ENCODE data around the gene MGRN1. TPM values are rescaled to one million over a fixed set of nuclear protein-coding genes. Genes with fewer than 3 reads are reported as not detected.
A peak's percentile ranks its signal among the peaks of the same experiment; 100 is the strongest.

Gene MGRN1
- polyA plus RNA-seq, 3 donors = 35.5 to 42.6 (median 35.8) TPM

GRCh38 chr16:4618645-4619418 lies 5.8 kb upstream of the MGRN1 start:
- no peak for DNase-seq (ENCODE audit: low read depth in 3 of 3, low spot score in 2 of 3)

DNA sequence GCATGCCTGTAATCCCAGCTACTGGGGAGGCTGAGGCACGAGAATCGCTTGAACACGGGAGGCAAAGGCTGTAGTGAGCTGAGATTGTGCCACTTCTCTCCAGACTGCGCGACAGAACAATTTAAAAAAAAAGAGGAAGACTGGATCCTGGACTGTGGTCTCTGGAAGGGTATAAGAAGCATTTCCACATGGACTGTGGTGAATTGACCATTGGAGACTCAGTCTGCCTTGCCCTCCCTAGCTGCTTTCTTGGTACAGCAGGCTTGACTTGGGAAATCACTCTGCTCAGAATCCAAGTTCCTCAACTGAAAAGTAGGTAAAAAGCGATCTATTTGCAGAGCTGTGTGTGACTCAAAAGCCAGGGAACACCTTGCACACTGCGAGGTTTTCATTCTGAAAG lies 1.0 kb upstream of the MGRN1 start:
- no peak for DNase-seq (ENCODE audit: low read depth in 3 of 3, low spot score in 2 of 3)

DNA sequence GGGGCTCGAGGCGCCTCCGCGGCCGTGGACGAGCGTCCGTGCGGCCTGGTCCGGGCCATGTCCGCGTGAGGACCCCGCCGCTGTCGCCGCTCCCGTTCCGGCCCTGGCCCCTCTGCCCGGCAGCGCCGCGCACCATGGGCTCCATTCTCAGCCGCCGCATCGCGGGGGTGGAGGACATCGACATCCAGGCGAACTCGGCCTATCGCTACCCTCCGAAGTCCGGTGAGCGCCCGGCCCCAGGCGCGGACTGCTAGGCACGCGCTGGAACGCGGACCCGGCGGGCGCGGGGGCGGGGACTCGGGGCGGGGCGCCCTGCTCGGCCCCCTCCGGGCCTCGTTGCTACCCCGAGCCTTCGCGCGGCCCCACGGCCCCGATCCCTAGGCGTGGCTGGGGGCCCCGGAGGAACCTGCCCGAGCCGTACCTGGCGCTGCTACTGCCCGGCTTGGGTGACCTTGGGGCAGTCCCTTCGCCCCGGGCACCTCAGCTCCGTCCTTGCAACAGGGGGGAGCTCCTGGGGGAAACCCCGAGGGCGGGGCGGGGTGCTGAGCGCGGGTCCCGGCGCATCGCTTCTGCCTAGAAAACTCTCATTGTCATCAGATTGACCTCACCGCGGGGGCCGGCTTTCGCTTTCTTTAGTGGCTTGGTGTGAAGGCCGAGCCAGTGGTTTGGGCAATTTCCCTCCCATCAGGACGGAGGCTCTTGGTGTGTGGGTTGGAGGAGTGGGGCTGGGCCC lies 367 bp downstream of the MGRN1 start:
- DNase-seq (ENCODE audit: low read depth in 3 of 3, low spot score in 2 of 3) = peak in 2 of 3 donors; percentile 31 to 45

- no peak for DNase-seq (ENCODE audit: low read depth in 3 of 3, low spot score in 2 of 3)
Measured at GRCh38 chr16:4625560-4626159, 1.0 kb downstream of the MGRN1 start.

GRCh38 chr16:4626396-4626795 lies 1.8 kb downstream of the MGRN1 start:
- DNase-seq (ENCODE audit: low read depth in 3 of 3, low spot score in 2 of 3) = no peak

- DNase-seq (ENCODE audit: low read depth in 3 of 3, low spot score in 2 of 3) = no peak
Measured at GRCh38 chr16:4628283-4628682, 3.7 kb downstream of the MGRN1 start.

GRCh38 chr16:4631444-4631843 lies 6.8 kb downstream of the MGRN1 start:
- DNase-seq (ENCODE audit: low read depth in 3 of 3, low spot score in 2 of 3) = no peak

GRCh38 chr16:4633910-4634635 lies 9.4 kb downstream of the MGRN1 start:
- DNase-seq (ENCODE audit: low read depth in 3 of 3, low spot score in 2 of 3) = no peak

DNA sequence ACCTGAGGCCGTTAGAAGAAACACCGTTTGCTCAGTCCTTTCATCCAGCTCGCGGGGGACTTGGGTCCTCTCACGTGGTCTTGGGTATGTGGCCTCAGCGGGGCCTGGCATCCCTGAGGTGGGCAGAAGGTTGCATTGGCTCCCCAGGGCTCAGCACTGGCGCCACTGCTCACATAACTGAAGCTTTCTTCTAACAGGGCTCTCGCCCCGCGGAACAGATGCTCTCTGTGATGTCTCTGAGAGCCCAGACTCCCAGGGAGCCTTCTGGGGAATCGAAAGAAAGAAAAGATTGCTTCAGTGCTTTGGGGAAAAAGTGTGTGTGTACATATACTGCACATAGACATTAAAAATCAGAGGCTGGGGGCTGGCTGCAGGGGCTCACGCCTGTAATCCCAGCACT lies 10.1 kb downstream of the MGRN1 start:
- DNase-seq (ENCODE audit: low read depth in 3 of 3, low spot score in 2 of 3) = no peak

DNA sequence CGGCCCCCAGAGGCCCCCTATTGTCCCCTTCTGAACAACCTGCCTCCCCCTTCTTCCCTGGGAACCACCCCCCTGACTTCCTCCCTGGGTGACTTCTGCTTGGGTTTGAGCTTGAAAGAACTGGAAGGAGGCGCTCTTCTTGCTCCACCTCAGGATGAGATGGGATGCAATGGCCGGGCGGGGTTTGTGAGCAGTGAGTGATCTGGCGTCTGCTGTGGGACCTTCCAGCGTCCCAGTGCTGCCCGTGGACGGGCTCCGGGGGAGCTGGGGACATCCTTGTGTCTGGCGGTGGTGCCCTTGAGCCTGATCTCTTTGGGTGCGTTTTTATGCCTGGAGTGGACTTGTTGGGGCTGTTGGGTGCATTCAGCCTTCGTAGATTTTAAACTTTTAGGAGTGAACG lies 11.6 kb downstream of the MGRN1 start:
- DNase-seq (ENCODE audit: low read depth in 3 of 3, low spot score in 2 of 3) = no peak

- no peak for DNase-seq (ENCODE audit: low read depth in 3 of 3, low spot score in 2 of 3)
Measured at GRCh38 chr16:4637501-4638166, 13.0 kb downstream of the MGRN1 start.

DNA sequence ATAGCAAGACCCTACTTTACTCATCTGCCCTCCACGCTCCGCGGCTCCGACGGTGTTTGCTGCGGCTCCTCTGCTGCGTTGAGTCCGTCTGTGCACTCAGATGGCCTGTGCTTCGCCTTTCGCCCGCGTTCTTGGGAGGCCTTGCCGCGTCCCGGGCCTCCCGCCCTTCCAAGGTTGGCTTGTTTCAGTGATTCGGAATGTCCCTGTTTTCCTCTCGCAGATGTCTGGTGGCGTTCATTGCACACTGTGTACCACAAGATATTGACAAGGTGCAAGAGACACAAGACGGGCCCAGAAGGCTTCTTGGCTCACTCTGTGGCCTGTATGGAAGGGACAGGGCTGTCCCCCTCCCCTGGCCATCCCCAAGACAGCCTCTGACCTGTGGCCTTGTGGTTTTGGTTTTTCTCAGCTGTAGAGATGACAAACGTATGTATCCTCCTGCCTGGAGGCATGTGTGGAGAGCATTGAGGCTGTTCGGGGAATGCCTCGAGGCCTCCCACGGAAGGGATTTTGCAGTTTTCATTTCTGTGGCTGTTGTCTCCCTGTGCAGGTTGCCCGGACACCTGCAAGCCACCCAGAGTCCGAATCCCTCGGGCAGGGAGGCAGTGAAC lies 15.4 kb downstream of the MGRN1 start:
- DNase-seq (ENCODE audit: low read depth in 3 of 3, low spot score in 2 of 3) = no peak

GRCh38 chr16:4640572-4641305 lies 16.1 kb downstream of the MGRN1 start:
- DNase-seq (ENCODE audit: low read depth in 3 of 3, low spot score in 2 of 3) = no peak

DNA sequence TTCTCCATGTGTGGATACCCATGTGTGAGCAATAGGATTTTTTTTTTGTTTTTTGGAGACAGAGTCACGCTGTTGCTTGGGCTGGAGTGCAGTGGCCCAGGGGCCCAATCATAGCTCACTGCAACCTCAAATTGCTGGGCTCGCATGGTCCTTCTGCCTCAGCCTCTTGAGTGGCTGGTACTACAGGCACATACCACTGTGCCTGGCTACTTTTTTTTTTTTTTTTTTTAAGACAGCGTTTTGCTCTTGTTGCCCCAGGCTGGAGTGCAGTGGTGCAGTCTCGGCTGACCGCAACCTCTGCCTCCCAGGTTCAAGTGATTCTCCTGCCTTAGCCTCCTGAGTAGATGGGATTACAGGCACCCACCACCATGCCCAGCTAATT lies 16.7 kb downstream of the MGRN1 start:
- DNase-seq (ENCODE audit: low read depth in 3 of 3, low spot score in 2 of 3) = no peak

- no peak for DNase-seq (ENCODE audit: low read depth in 3 of 3, low spot score in 2 of 3)
Measured at GRCh38 chr16:4641895-4642294, 17.3 kb downstream of the MGRN1 start.

DNA sequence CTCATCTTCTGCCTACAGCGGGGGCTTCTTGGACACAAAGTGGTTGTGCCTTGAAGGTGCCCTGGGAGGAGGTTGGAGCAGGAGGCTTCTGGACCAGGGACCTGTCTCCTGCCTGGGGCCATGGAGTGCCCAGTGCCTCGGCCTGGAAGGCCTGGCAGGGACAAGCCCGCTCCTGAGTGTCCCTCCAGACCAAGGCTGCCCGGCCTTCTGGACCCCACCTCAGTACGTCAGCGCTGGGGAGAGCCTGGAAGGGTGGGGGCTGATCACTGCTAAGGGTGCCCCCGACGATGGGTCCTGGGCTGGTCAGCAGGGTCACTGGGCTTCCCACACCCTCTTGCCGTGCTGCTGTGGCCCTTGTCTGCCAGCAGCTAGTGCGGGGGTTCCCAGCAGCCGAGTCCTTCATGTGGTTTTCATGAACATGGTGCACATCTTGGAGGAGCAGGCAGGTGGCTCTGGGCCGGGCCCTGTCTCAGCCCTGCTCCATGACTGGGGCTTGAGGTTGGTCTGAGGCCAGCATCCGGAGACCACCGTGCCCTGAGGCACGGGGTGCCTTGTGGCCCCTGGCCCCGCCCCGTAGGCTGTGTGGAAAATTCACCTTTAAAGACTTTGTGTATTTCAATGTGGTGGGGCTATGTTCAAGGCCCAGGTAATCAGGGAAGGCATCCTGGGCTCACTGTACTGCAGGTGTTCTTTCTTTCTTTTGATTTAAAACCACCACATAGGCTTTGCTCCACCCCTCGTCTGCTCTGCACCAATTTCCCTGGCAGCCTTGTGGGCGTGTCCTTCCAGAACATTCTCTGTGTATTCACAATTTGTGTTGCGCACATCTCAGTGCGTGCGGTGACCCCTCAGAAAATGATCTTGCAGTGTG lies 22.4 kb downstream of the MGRN1 start:
- no peak for DNase-seq (ENCODE audit: low read depth in 3 of 3, low spot score in 2 of 3)

GRCh38 chr16:4647644-4647980 lies 23.0 kb downstream of the MGRN1 start:
- no peak for DNase-seq (ENCODE audit: low read depth in 3 of 3, low spot score in 2 of 3)

- no peak for DNase-seq (ENCODE audit: low read depth in 3 of 3, low spot score in 2 of 3)
Measured at GRCh38 chr16:4648917-4649316, 24.3 kb downstream of the MGRN1 start.
